Smooth muscle cell (in vitro differentiated cells): ENCODE data around the gene DEK. TPM values are rescaled to one million over a fixed set of nuclear protein-coding genes. Genes with fewer than 3 reads are reported as not detected.
A peak's percentile ranks its signal among the peaks of the same experiment; 100 is the strongest.

Source experiments
- DNase-seq: peaks from one replicate; lab custom pipeline; 2025; ENCODE audit not compliant: unreplicated experiment; lab: John Stamatoyannopoulos, UW
- H2AFZ ChIP-seq: fragments of 200-600 bp; sonication (generic); 2 replicates; pipeline ENCODE4 v1.6.0; 2016; ENCODE audit warnings: antibody characterized with exemption, low read depth, mild to moderate bottlenecking
- H3F3A ChIP-seq: fragments of 200-600 bp; sonication (generic); 2 replicates; pipeline ENCODE4 v1.6.0; 2017; ENCODE audit warnings: antibody characterized with exemption, low read depth
- H3K27ac ChIP-seq: fragments of 200-600 bp; sonication (generic); 2 replicates; pipeline ENCODE4 v1.5.1; 2016; ENCODE audit warnings: low read depth, mild to moderate bottlenecking
- H3K27me3 ChIP-seq: fragments of 200-600 bp; sonication (generic); 2 replicates; pipeline ENCODE4 v1.6.1; 2016; ENCODE audit warnings: low read depth, mild to moderate bottlenecking
- H3K36me3 ChIP-seq: fragments of 200-600 bp; sonication (generic); 2 replicates; pipeline ENCODE4 v1.5.1; 2016; ENCODE audit warnings: low read depth
- H3K4me1 ChIP-seq: fragments of 200-600 bp; sonication (generic); 2 replicates; pipeline ENCODE4 v1.5.1; 2016; ENCODE audit warnings: low read depth
- H3K4me2 ChIP-seq: fragments of 200-600 bp; sonication (generic); 2 replicates; pipeline ENCODE4 v1.6.0; 2016; ENCODE audit warnings: mild to moderate bottlenecking
- H3K4me3 ChIP-seq: fragments of 200-600 bp; sonication (generic); 2 replicates; pipeline ENCODE4 v1.5.1; 2016; ENCODE audit warnings: mild to moderate bottlenecking
- H3K79me2 ChIP-seq: fragments of 200-600 bp; sonication (generic); 2 replicates; pipeline ENCODE4 v1.6.0; 2016; ENCODE audit warnings: low read depth, mild to moderate bottlenecking
- H3K9ac ChIP-seq: fragments of 200-600 bp; sonication (generic); 2 replicates; pipeline ENCODE4 v1.6.0; 2016; ENCODE audit warnings: low read depth
- H3K9me3 ChIP-seq: fragments of 200-600 bp; sonication (generic); replicated peaks from 2 replicates; pipeline ENCODE4 v1.5.1; 2016; ENCODE audit warnings: low read depth
- H4K20me1 ChIP-seq: fragments of 200-600 bp; sonication (generic); 2 replicates; pipeline ENCODE4 v1.6.0; 2016; ENCODE audit warnings: low read depth
- CTCF ChIP-seq: fragments of 200-600 bp; sonication (generic); IDR thresholded peaks from 2 replicates; pipeline ENCODE4 v1.5.1; 2017; ENCODE audit warnings: borderline replicate concordance, mild to moderate bottlenecking, antibody characterized with exemption; ENCODE audit not compliant: insufficient read depth, poor library complexity, severe bottlenecking
- WGBS: methylation state at CpG from one replicate; pipeline ENCODE4 v1.1.7; 2016; ENCODE audit warnings: low lambda C conversion rate; 5-methylcytosine and 5-hydroxymethylcytosine counted together
- polyA plus RNA-seq: library from polyadenylated mRNA; unstranded; fragments of >200 nt; fragmentation: Nextera tagmentation; extraction: Ambion mirVana; gene quantifications from 2 replicates; pipeline ENCODE4 v1.2.1, GENCODE V29; 2016
- total RNA-seq: library from RNA; depleted of rRNA; stranded (reverse); fragments of >200 nt; gene quantifications from 2 replicates; pipeline ENCODE4 v1.2.3, GENCODE V29; 2014

Gene DEK
- total and polyA plus RNA-seq, 2 experiments from 2014 or later, result 33.7 to 56.5 TPM

DNA sequence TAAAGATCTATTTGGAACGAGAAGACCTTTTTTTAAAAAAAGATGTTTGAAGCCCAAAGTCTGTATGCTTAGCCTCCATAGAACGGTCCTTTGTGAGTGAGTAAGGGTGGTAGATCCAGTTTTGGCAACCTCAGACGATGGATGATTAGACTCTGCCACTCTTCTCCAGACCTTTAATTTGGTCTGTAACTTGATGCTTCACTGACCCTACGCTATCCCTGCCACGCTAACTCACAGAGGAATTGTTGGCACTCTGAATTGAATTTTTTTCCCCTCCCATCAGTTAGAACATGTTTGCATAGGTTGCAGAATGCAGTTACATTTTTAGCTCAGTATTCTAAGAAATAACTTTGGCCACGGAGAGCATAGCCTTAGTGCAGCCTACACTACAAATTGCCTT, 15.8 kb upstream of the DEK start:
- H3K36me3 ChIP-seq, result no peaks in the 10 kb centered on the region
- DNase-seq, result no peak
- no peaks in the 10 kb centered on the region for H3F3A ChIP-seq
- H3K4me3 ChIP-seq, result no peak overlapping the region
- no peaks in the 10 kb centered on the region for H3K79me2 ChIP-seq
- no peak for TF ChIP-seq CTCF
- H4K20me1 ChIP-seq, result no peaks in the 10 kb centered on the region
- H3K4me2 ChIP-seq, result no peak overlapping the region
- peaks cover 60% of the 10 kb centered on the region for H3K27me3 ChIP-seq
- no peak overlapping the region for H3K27ac ChIP-seq
- H3K9ac ChIP-seq, result no peak overlapping the region
- no peak overlapping the region for H2AFZ ChIP-seq
- H3K4me1 ChIP-seq, result peaks cover 12% of the 10 kb centered on the region
- 49% methylated on average over 6 of the region's 6 CpGs for WGBS
- H3K9me3 ChIP-seq, result no peaks in the 10 kb centered on the region

GRCh38 chr6:18279422-18279821, 15.1 kb upstream of the DEK start:
- Histone ChIP-seq H3K4me2 (no peak overlapping the region), H3K27ac (no peak overlapping the region), H3K4me1 (peaks cover 12% of the 10 kb centered on the region), H3K79me2 (no peaks in the 10 kb centered on the region), H3K27me3 (peaks cover 63% of the 10 kb centered on the region), H3F3A (no peaks in the 10 kb centered on the region), H3K9ac (no peak overlapping the region), H3K9me3 (no peaks in the 10 kb centered on the region), H3K36me3 (no peaks in the 10 kb centered on the region), H2AFZ (no peak overlapping the region), H3K4me3 (no peak overlapping the region), H4K20me1 (no peaks in the 10 kb centered on the region)
- no peak for TF ChIP-seq CTCF
- DNase-seq, result no peak
- 95% methylated on average over 3 of the region's 3 CpGs for WGBS

DNA sequence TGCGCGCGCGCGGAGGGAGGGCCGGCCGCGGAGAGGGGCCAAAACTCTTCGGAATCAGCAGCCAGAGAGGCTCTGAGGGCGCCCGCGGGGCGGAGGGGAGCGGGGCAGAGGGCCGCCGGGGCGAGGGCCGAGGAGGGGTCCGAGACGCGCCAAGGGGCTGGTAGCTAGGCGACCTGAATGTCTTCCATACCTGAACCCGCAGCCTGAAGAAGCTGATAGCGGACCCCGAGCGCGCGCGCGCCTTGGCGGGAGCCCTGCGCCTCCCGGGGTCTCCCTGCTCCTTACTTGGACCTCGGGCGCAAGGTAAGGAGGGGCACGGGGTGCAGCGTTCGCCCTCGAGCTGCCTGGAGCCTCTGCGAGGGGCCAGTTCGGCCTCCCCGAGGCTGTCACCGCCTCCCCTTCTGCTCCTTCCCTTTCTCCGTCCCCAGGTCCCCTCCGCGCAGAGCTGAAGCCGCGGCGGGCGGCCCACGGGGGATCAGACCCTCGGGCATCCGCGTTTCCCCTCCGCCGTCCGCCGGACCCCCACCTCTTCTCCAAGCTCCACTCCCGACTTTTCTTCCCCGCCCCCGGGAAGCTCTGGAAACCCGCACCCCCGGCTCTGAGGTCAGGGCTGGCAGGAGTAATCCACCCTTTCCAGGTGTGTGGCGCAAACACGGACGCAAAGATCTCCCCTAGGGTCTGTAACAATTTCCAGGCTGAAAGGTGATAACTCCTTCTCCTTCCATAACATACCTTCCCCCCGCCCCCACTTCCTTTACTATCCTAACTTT, 13.1 kb upstream of the DEK start:
- Histone ChIP-seq H3K4me2 (peak overlapping the region; percentile 96), H4K20me1 (no peaks in the 10 kb centered on the region), H3K4me3 (peak overlapping the region; percentile 57), H2AFZ (peak overlapping the region; percentile 66), H3K9ac (no peak overlapping the region), H3F3A (no peaks in the 10 kb centered on the region), H3K27me3 (peaks cover 63% of the 10 kb centered on the region), H3K79me2 (no peaks in the 10 kb centered on the region), H3K36me3 (no peaks in the 10 kb centered on the region), H3K9me3 (no peaks in the 10 kb centered on the region), H3K4me1 (peaks cover 12% of the 10 kb centered on the region), H3K27ac (no peak overlapping the region)
- no peak for TF ChIP-seq CTCF
- 2% methylated on average over 33 of the region's 67 CpGs for WGBS
- DNase-seq, result no peak
